ENCODE results near the gene NAV2.

DNA sequence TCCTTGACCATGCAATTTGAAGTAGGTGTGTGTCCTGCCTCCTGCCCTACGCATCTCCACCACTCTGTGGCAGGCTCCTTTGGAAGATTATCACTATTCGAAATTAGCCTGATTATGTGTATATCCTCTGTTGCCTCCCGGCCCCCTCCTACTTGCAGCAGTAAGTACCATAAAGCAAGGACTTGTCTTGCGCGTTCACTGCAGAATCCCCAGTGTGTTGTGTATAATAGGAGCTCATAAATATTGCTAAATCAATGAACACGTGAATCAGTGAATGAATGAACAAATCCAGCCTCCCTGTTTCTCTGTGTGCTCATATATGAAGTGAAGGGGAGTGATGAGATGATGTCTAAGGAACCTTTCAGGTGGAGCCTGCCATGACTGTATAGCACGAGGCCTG lies 237.0 kb downstream of the NAV2 start:
- TF ChIP-seq, protein P1, sequence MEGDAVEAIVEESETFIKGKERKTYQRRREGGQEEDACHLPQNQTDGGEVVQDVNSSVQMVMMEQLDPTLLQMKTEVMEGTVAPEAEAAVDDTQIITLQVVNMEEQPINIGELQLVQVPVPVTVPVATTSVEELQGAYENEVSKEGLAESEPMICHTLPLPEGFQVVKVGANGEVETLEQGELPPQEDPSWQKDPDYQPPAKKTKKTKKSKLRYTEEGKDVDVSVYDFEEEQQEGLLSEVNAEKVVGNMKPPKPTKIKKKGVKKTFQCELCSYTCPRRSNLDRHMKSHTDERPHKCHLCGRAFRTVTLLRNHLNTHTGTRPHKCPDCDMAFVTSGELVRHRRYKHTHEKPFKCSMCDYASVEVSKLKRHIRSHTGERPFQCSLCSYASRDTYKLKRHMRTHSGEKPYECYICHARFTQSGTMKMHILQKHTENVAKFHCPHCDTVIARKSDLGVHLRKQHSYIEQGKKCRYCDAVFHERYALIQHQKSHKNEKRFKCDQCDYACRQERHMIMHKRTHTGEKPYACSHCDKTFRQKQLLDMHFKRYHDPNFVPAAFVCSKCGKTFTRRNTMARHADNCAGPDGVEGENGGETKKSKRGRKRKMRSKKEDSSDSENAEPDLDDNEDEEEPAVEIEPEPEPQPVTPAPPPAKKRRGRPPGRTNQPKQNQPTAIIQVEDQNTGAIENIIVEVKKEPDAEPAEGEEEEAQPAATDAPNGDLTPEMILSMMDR (IDR thresholded peaks at IDR 0.05) = no peak
- TF ChIP-seq EZH2 (IDR thresholded peaks at IDR 0.05) (no peak), EZH2phosphoT487 (IDR thresholded peaks at IDR 0.05) (no peak)

Measured in neural progenitor cell (in vitro differentiated cells).